ENCODE results near the gene MYBPHL.

- TF ChIP-seq, protein P1, sequence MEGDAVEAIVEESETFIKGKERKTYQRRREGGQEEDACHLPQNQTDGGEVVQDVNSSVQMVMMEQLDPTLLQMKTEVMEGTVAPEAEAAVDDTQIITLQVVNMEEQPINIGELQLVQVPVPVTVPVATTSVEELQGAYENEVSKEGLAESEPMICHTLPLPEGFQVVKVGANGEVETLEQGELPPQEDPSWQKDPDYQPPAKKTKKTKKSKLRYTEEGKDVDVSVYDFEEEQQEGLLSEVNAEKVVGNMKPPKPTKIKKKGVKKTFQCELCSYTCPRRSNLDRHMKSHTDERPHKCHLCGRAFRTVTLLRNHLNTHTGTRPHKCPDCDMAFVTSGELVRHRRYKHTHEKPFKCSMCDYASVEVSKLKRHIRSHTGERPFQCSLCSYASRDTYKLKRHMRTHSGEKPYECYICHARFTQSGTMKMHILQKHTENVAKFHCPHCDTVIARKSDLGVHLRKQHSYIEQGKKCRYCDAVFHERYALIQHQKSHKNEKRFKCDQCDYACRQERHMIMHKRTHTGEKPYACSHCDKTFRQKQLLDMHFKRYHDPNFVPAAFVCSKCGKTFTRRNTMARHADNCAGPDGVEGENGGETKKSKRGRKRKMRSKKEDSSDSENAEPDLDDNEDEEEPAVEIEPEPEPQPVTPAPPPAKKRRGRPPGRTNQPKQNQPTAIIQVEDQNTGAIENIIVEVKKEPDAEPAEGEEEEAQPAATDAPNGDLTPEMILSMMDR (IDR thresholded peaks at IDR 0.05) = no peak
- TF ChIP-seq POLR2AphosphoS5 (IDR thresholded peaks at IDR 0.05) = no peak
- TF ChIP-seq POLR2A (IDR thresholded peaks at IDR 0.05) = no peak
Measured at GRCh38 chr1:109312978-109313775, 6.4 kb upstream of the MYBPHL start.
